Heart left ventricle (tissue), 16 donors: Measurements from ENCODE around the gene CPA4. TPM values are rescaled to one million over a fixed set of nuclear protein-coding genes. Genes with fewer than 3 reads are reported as not detected.

Experiments
- ATAC-seq, 4 donors: fragments of 200-7000 bp; cut with Tn5 transposase; one replicate each; pipeline ENCODE4 v1.9.1; 2020 to 2022; ENCODE audit warnings: moderate library complexity in 4 of 4, mild to moderate bottlenecking in 3 of 4, moderate number of reproducible peaks in 1 of 4
- DNase-seq, 5 donors: peaks; one replicate each; pipeline ENCODE4 v3.0.0-alpha.2; 2020
- H3K27ac ChIP-seq, 12 donors: fragments of 200-600 bp; sonication (generic) in 4 of 12; one replicate each; pipeline versions ENCODE4 v1.5.0 to v1.8.0; 2016 to 2022; ENCODE audit warnings: mild to moderate bottlenecking in 2 of 12
- H3K27me3 ChIP-seq, 9 donors: fragments of 200-600 bp; sonication (generic) in 2 of 9; one replicate each; pipeline versions ENCODE4 v1.5.1 to v1.8.0; 2016 to 2022; ENCODE audit warnings: mild to moderate bottlenecking in 3 of 9
- H3K36me3 ChIP-seq, 9 donors: fragments of 200-600 bp; sonication (generic) in 2 of 9; one replicate each; pipeline versions ENCODE4 v1.5.0 to v1.8.0; 2018 to 2022; ENCODE audit warnings: mild to moderate bottlenecking in 2 of 9
- H3K4me1 ChIP-seq, 12 donors: fragments of 200-600 bp; sonication (generic) in 4 of 12; one replicate each; pipeline versions ENCODE4 v1.5.0 to v1.8.0; 2016 to 2022; ENCODE audit warnings: mild to moderate bottlenecking in 3 of 12
- H3K4me3 ChIP-seq, 12 donors: fragments of 200-600 bp; sonication (generic) in 4 of 12; one replicate each; pipeline versions ENCODE4 v1.5.0 to v1.8.0; 2017 to 2022; ENCODE audit warnings: mild to moderate bottlenecking in 9 of 12, moderate library complexity in 4 of 12
- H3K9me3 ChIP-seq, 12 donors: fragments of 200-600 bp; sonication (generic) in 4 of 12; one replicate each; pipeline versions ENCODE4 v1.5.0 to v1.8.0; 2016 to 2022; ENCODE audit warnings: mild to moderate bottlenecking in 1 of 12
- CTCF ChIP-seq, 12 donors: fragments of 200-600 bp; sonication (generic) in 4 of 12; IDR thresholded peaks; one replicate each; pipeline versions ENCODE4 v1.5.0 to v1.8.0; 2018 to 2022; ENCODE audit warnings: antibody characterized with exemption in 12 of 12, mild to moderate bottlenecking in 5 of 12
- POLR2A ChIP-seq, 2 donors: fragments of 450-650 bp; IDR thresholded peaks; one replicate each; pipeline ENCODE4 v1.6.1; 2017; ENCODE audit warnings: antibody characterized with exemption in 2 of 2, mild to moderate bottlenecking in 2 of 2, moderate library complexity in 2 of 2
- WGBS, 4 donors: extraction: QIAGEN DNeasy Blood & Tissue Kit in 2 of 4; methylation state at CpG; one replicate each; pipeline versions ENCODE4 v1.1.5 to v1.1.7; 2013 to 2018; 5-methylcytosine and 5-hydroxymethylcytosine counted together
- intact Hi-C, 10 donors: fragments of 100-400 bp; cut with DNase I; formaldehyde crosslinking; loops; one replicate each; pipeline versions ENCODE4 v1.11.1 to v1.14.2; 2022
- polyA plus RNA-seq, 2 donors: library from polyadenylated mRNA; stranded (reverse); fragments of 200-250 nt; gene quantifications; one replicate each; pipeline ENCODE4 v1.2.3, GENCODE V29; 2013
- total RNA-seq, 9 donors: library from RNA; depleted of rRNA in 2 of 9; stranded (reverse); fragments of >200 nt in 2 of 9; fragmentation: NEBNext Ultra II Directional in 3 of 9; extraction: Animal tissue kit (Norgen Biotek cat#: 25700) in 3 of 9; gene quantifications; one replicate each; pipeline versions ENCODE4 v1.1.0 to v1.2.4, GENCODE V29; 2016 to 2023
- donor health status: ischemic (EF 13 %, LVEDD 7.1; RV severe dilation, severe dysfunction).
- donor health status: healthy with polysubstance abuse.
- donor health status: DM: no; HTN: yes; CAD: no.
- donor health status: DM: no; HTN: no; CAD: no.
- donor health status: ischemic (EF 25% LVEDD 6.9; RV normal size, moderate dysfunction).
- donor health status: ischemic (EF 25% LVEDD 5.7; RV mildly dilated, moderate dysfunction).
- donor health status: healthy.
- donor health status: DM: yes; HTN: yes; CAD: no.
- donor health status: ischemic (EF 35%, LVEDD 5.7; RV mildly dilated, moderate dysfunction).
- donor health status: nonischemic (EF 11% LVEDD 7.7; RV severe dilation, severe dysfunction).
- donor health status: DM: yes; HTN: yes; CAD: no.
- donor health status: PGD.
- donor health status: ischemic (EF 29% LVEDD 5.4; RV normal size, mild dysfunction).
- donor health status: nonischemic (EF 23%, LVEDD 6.1; RV moderate dilation, normal function).

Gene CPA4
- total and polyA plus RNA-seq, 11 donors: 0.06 to 22.2 (median 0.27) TPM; not detected in 7

GRCh38 chr7:130288168-130288567 lies 4.8 kb upstream of the CPA4 start:
- no peak for DNase-seq
- Histone ChIP-seq H3K27me3 (no peaks in the 10 kb centered on the region), H3K4me1 (peaks cover 0 to 7% (median 0%) of the 10 kb centered on the region in 12 donors), H3K36me3 (no peaks in the 10 kb centered on the region), H3K4me3 (no peak overlapping the region), H3K27ac (no peak overlapping the region), H3K9me3 (no peaks in the 10 kb centered on the region)
- TF ChIP-seq CTCF (IDR thresholded peaks at IDR 0.05): no peak
- no peak for TF ChIP-seq POLR2A (IDR thresholded peaks at IDR 0.05)
- WGBS, 4 donors: 81 to 94% (median 92%) methylated on average over 4 of the region's 4 CpGs
- intact Hi-C loops: no loop called here
- no peak for ATAC-seq

GRCh38 chr7:130288829-130289228 lies 4.1 kb upstream of the CPA4 start:
- no peak for ATAC-seq
- Histone ChIP-seq H3K9me3 (no peaks in the 10 kb centered on the region), H3K36me3 (no peaks in the 10 kb centered on the region), H3K4me3 (no peak overlapping the region), H3K27ac (no peak overlapping the region), H3K4me1 (peaks cover 0 to 8% (median 0%) of the 10 kb centered on the region in 12 donors), H3K27me3 (no peaks in the 10 kb centered on the region)
- TF ChIP-seq POLR2A (IDR thresholded peaks at IDR 0.05) (no peak), CTCF (IDR thresholded peaks at IDR 0.05) (no peak)
- DNase-seq: no peak
- WGBS, 4 donors: 66 to 78% (median 68%) methylated on average over 5 of the region's 5 CpGs
- intact Hi-C loops: no loop called here

GRCh38 chr7:130289478-130289877 lies 3.5 kb upstream of the CPA4 start:
- no peak for DNase-seq
- Histone ChIP-seq H3K4me3 (no peak overlapping the region), H3K9me3 (no peaks in the 10 kb centered on the region), H3K27me3 (no peaks in the 10 kb centered on the region), H3K27ac (no peak overlapping the region), H3K36me3 (no peaks in the 10 kb centered on the region), H3K4me1 (peaks cover 0 to 8% (median 0%) of the 10 kb centered on the region in 12 donors)
- TF ChIP-seq CTCF (IDR thresholded peaks at IDR 0.05): no peak
- no peak for TF ChIP-seq POLR2A (IDR thresholded peaks at IDR 0.05)
- ATAC-seq: no peak
- 85 to 95% (median 93%) methylated on average over 9 of the region's 9 CpGs for WGBS, 4 donors
- intact Hi-C loops: no loop called here

- intact Hi-C loops: no loop called here
- WGBS, 4 donors: 78 to 94% (median 89%) methylated on average over 6 of the region's 6 CpGs
Observed at GRCh38 chr7:130290745-130291144, 2.2 kb upstream of the CPA4 start.

More at GRCh38 chr7:130290745-130291144, 2.2 kb upstream of the CPA4 start:
- Histone ChIP-seq H3K4me1 (peaks cover 0 to 8% (median 0%) of the 10 kb centered on the region in 12 donors), H3K27me3 (no peaks in the 10 kb centered on the region), H3K36me3 (no peaks in the 10 kb centered on the region), H3K9me3 (no peaks in the 10 kb centered on the region), H3K4me3 (no peak overlapping the region), H3K27ac (no peak overlapping the region)
- no peak for DNase-seq
- no peak for ATAC-seq
- TF ChIP-seq POLR2A (IDR thresholded peaks at IDR 0.05) (no peak), CTCF (IDR thresholded peaks at IDR 0.05) (no peak)
